Measurements from ENCODE around the gene SERTAD2.

SERTAD2 gene

GRCh38 chr2:64653109-64654062 lies at the start of gene SERTAD2:
SERTAD2 (minus strand) TSS chr2:64653913; CDS start chr2:64636871, 17,042 bp downstream.
- peak; percentile 18 to 82 for DNase-seq

GRCh38 chr2:64700133-64700809 lies 46.6 kb upstream of the SERTAD2 start:
- DNase-seq: no peak

- no peak for DNase-seq
These were observed 46.0 kb upstream of the SERTAD2 start for GRCh38 chr2:64699712-64700111.

GRCh38 chr2:64698668-64699444 lies 45.1 kb upstream of the SERTAD2 start:
- DNase-seq: no peak

- no peak for DNase-seq
These were observed 44.5 kb upstream of the SERTAD2 start for GRCh38 chr2:64698177-64698643.

GRCh38 chr2:64697297-64698176 lies 43.8 kb upstream of the SERTAD2 start:
- DNase-seq: no peak

- no peak for DNase-seq
These were observed 42.9 kb upstream of the SERTAD2 start for GRCh38 chr2:64696636-64697035.

- no peak for DNase-seq
These were observed 42.1 kb upstream of the SERTAD2 start for GRCh38 chr2:64695721-64696261.

- no peak for DNase-seq
These were observed 38.7 kb upstream of the SERTAD2 start for GRCh38 chr2:64692401-64692800.

- DNase-seq: no peak
These were observed 35.2 kb upstream of the SERTAD2 start for GRCh38 chr2:64688909-64689308.

- DNase-seq: no peak
These were observed 32.7 kb upstream of the SERTAD2 start for GRCh38 chr2:64686283-64686956.

- no peak for DNase-seq
These were observed 31.7 kb upstream of the SERTAD2 start for GRCh38 chr2:64685430-64685829.

- DNase-seq: no peak
These were observed 30.2 kb upstream of the SERTAD2 start for GRCh38 chr2:64683771-64684510.

GRCh38 chr2:64681479-64681967 lies 27.8 kb upstream of the SERTAD2 start:
- DNase-seq: no peak

- peak; percentile 2 to 16 for DNase-seq
These were observed 26.1 kb upstream of the SERTAD2 start for GRCh38 chr2:64679673-64680425.

GRCh38 chr2:64678771-64679590 lies 25.3 kb upstream of the SERTAD2 start:
- no peak for DNase-seq

- no peak for DNase-seq
These were observed 23.8 kb upstream of the SERTAD2 start for GRCh38 chr2:64677530-64677929.

GRCh38 chr2:64675860-64676259 lies 22.1 kb upstream of the SERTAD2 start:
- DNase-seq: no peak

Data from NCI-H446 (cell line).